Measurements from ENCODE around the gene XPO6.
"Not testable (repeated sequence)": the region's sequence is repeated elsewhere in the genome, so short reads cannot be mapped to it uniquely, and the experiment has no call there.

The XPO6 gene

GRCh38 chr16:28130099-28131088, 81.4 kb downstream of the XPO6 start:
- Histone ChIP-seq H3K4me3 (ENCODE audit: low read depth, low read length) (no peak overlapping the region), H3K36me3 (ENCODE audit: control insufficient read depth, insufficient read depth, low read length) (peaks cover 100% of the 10 kb centered on the region), H3K4me1 (ENCODE audit: control insufficient read depth, insufficient read depth, low read length) (no peaks in the 10 kb centered on the region), H3K9me3 (ENCODE audit: control insufficient read depth, insufficient read depth, low read length) (no peaks in the 10 kb centered on the region), H3K27ac (ENCODE audit: low read depth, low read length) (no peak overlapping the region), H3K9ac (ENCODE audit: low read depth, low read length) (no peak overlapping the region), H3K27me3 (ENCODE audit: control insufficient read depth, insufficient read depth, low read length) (no peaks in the 10 kb centered on the region)

- Histone ChIP-seq H3K9me3 (ENCODE audit: control insufficient read depth, insufficient read depth, low read length) (no peaks in the 10 kb centered on the region), H3K27ac (ENCODE audit: low read depth, low read length) (no peak overlapping the region), H3K27me3 (ENCODE audit: control insufficient read depth, insufficient read depth, low read length) (no peaks in the 10 kb centered on the region), H3K9ac (ENCODE audit: low read depth, low read length) (no peak overlapping the region), H3K4me3 (ENCODE audit: low read depth, low read length) (no peak overlapping the region), H3K36me3 (ENCODE audit: control insufficient read depth, insufficient read depth, low read length) (peaks cover 98% of the 10 kb centered on the region), H3K4me1 (ENCODE audit: control insufficient read depth, insufficient read depth, low read length) (no peaks in the 10 kb centered on the region)
Observed at GRCh38 chr16:28126684-28127620, 84.8 kb downstream of the XPO6 start.

DNA sequence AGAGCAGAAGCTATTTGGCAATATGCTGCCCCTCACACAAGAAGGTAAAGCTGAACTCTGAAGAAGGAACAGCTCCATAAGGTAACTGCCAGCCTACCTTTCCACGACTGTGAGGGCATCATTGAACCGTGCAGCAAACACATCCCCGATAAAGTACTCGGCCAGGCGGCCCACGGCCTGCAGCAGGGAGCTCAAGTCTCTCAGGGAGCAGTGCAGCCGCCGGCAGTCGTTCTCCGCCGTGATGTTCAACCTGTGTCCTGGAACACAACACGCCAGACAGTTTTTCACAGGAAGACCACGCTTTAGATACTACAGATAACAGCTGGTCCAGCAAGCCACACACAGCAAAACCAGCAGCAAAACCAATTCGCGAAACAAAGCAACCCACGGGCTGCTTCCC, 86.2 kb downstream of the XPO6 start:
- Histone ChIP-seq H3K9ac (ENCODE audit: low read depth, low read length) (no peak overlapping the region), H3K4me3 (ENCODE audit: low read depth, low read length) (no peak overlapping the region), H3K4me1 (ENCODE audit: control insufficient read depth, insufficient read depth, low read length) (no peaks in the 10 kb centered on the region), H3K36me3 (ENCODE audit: control insufficient read depth, insufficient read depth, low read length) (peaks cover 98% of the 10 kb centered on the region), H3K9me3 (ENCODE audit: control insufficient read depth, insufficient read depth, low read length) (no peaks in the 10 kb centered on the region), H3K27me3 (ENCODE audit: control insufficient read depth, insufficient read depth, low read length) (no peaks in the 10 kb centered on the region), H3K27ac (ENCODE audit: low read depth, low read length) (no peak overlapping the region)

GRCh38 chr16:28121527-28121926, 90.2 kb downstream of the XPO6 start:
- no peak overlapping the region for H3K27ac ChIP-seq (ENCODE audit: low read depth, low read length)
- peaks cover 98% of the 10 kb centered on the region for H3K36me3 ChIP-seq (ENCODE audit: control insufficient read depth, insufficient read depth, low read length)
- no peaks in the 10 kb centered on the region for H3K4me1 ChIP-seq (ENCODE audit: control insufficient read depth, insufficient read depth, low read length)
- H3K9ac ChIP-seq (ENCODE audit: low read depth, low read length): no peak overlapping the region
- no peaks in the 10 kb centered on the region for H3K9me3 ChIP-seq (ENCODE audit: control insufficient read depth, insufficient read depth, low read length)
- H3K27me3 ChIP-seq (ENCODE audit: control insufficient read depth, insufficient read depth, low read length): no peaks in the 10 kb centered on the region
- no peak overlapping the region for H3K4me3 ChIP-seq (ENCODE audit: low read depth, low read length)

DNA sequence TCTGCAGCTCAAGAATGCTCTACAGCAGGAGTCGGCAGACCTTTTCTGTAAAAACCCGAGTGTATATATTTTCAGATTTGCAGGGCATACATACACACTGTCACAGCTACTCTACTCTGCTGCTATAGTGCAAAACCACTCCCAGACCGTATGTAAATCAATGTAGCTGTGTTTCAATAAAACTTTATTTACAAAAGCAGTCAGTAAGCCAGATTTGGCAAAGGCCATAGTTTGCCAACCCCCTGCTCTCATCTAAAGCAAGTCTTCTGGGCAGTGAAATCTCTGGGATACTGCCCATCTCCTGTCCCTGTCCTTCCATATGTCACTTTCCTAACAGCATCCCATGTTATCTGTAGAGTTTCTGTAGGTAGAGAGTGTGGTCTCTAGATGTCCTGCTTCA, 91.0 kb downstream of the XPO6 start:
- Histone ChIP-seq H3K27me3 (ENCODE audit: control insufficient read depth, insufficient read depth, low read length) (no peaks in the 10 kb centered on the region), H3K4me1 (ENCODE audit: control insufficient read depth, insufficient read depth, low read length) (no peaks in the 10 kb centered on the region), H3K36me3 (ENCODE audit: control insufficient read depth, insufficient read depth, low read length) (peaks cover 98% of the 10 kb centered on the region), H3K9me3 (ENCODE audit: control insufficient read depth, insufficient read depth, low read length) (no peaks in the 10 kb centered on the region), H3K27ac (ENCODE audit: low read depth, low read length) (no peak overlapping the region), H3K9ac (ENCODE audit: low read depth, low read length) (no peak overlapping the region), H3K4me3 (ENCODE audit: low read depth, low read length) (no peak overlapping the region)

- Histone ChIP-seq H3K4me1 (ENCODE audit: control insufficient read depth, insufficient read depth, low read length) (no peaks in the 10 kb centered on the region), H3K9ac (ENCODE audit: low read depth, low read length) (no peak overlapping the region), H3K9me3 (ENCODE audit: control insufficient read depth, insufficient read depth, low read length) (no peaks in the 10 kb centered on the region), H3K36me3 (ENCODE audit: control insufficient read depth, insufficient read depth, low read length) (peaks cover 99% of the 10 kb centered on the region), H3K4me3 (ENCODE audit: low read depth, low read length) (no peak overlapping the region), H3K27me3 (ENCODE audit: control insufficient read depth, insufficient read depth, low read length) (no peaks in the 10 kb centered on the region), H3K27ac (ENCODE audit: low read depth, low read length) (no peak overlapping the region)
Observed at GRCh38 chr16:28118637-28119036, 93.1 kb downstream of the XPO6 start.

GRCh38 chr16:28117168-28117565, 94.6 kb downstream of the XPO6 start:
- H3K36me3 ChIP-seq (ENCODE audit: control insufficient read depth, insufficient read depth, low read length): peaks cover 99% of the 10 kb centered on the region

DNA sequence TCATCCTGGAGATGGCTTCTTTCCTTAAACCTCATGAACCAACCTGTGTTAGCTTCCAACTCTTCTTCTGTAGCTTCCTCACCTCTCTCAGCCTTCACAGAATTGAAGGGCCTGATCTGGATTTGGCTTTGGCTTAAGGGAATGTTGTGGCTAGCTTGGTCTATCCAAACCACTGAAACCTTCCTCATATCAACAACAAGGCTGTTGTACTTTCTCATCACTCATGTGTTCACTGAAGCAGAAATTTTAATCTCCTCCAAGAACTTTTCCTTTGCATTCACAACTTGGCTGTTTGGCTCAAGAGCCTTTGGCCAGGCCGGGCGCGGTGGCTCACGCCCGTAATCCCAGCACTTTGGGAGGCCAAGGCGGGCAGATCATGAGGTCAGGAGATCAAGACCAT, 95.9 kb downstream of the XPO6 start:
- not testable (repeated sequence) for H3K4me3 ChIP-seq (ENCODE audit: low read depth, low read length); H3K27ac ChIP-seq (ENCODE audit: low read depth, low read length); H3K4me1 ChIP-seq (ENCODE audit: control insufficient read depth, insufficient read depth, low read length); H3K9me3 ChIP-seq (ENCODE audit: control insufficient read depth, insufficient read depth, low read length); H3K27me3 ChIP-seq (ENCODE audit: control insufficient read depth, insufficient read depth, low read length); H3K9ac ChIP-seq (ENCODE audit: low read depth, low read length)
- peaks cover 99% of the 10 kb centered on the region for H3K36me3 ChIP-seq (ENCODE audit: control insufficient read depth, insufficient read depth, low read length)

More at GRCh38 chr16:28117168-28117565, 94.6 kb downstream of the XPO6 start:
- Histone ChIP-seq H3K4me1 (ENCODE audit: control insufficient read depth, insufficient read depth, low read length) (no peaks in the 10 kb centered on the region), H3K9ac (ENCODE audit: low read depth, low read length) (no peak overlapping the region), H3K27me3 (ENCODE audit: control insufficient read depth, insufficient read depth, low read length) (no peaks in the 10 kb centered on the region), H3K27ac (ENCODE audit: low read depth, low read length) (no peak overlapping the region), H3K9me3 (ENCODE audit: control insufficient read depth, insufficient read depth, low read length) (no peaks in the 10 kb centered on the region), H3K4me3 (ENCODE audit: low read depth, low read length) (no peak overlapping the region)

DNA sequence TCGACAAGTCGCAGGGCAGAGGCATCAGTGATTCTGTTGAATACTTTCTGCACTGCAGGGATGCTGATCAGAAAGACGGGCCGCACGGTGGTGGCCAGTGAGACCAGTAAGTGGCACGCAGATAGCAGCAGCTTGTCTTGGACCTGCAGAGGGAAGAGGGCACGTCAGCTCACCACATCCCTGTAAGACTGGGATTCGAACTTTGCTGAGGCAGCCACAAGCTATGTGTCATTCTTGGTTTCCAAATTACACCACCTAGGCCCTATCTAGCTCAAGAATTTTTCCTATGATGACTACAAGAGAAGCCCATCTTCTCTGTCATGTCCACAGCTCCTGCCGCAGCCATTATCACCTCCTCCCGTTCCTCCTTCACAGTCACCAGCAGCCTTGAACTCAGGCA, 98.9 kb downstream of the XPO6 start:
- no peaks in the 10 kb centered on the region for H3K27me3 ChIP-seq (ENCODE audit: control insufficient read depth, insufficient read depth, low read length)
- no peak overlapping the region for H3K9ac ChIP-seq (ENCODE audit: low read depth, low read length)
- H3K4me3 ChIP-seq (ENCODE audit: low read depth, low read length): no peak overlapping the region
- H3K9me3 ChIP-seq (ENCODE audit: control insufficient read depth, insufficient read depth, low read length): no peaks in the 10 kb centered on the region
- peaks cover 99% of the 10 kb centered on the region for H3K36me3 ChIP-seq (ENCODE audit: control insufficient read depth, insufficient read depth, low read length)
- H3K4me1 ChIP-seq (ENCODE audit: control insufficient read depth, insufficient read depth, low read length): no peaks in the 10 kb centered on the region
- H3K27ac ChIP-seq (ENCODE audit: low read depth, low read length): no peak overlapping the region

DNA sequence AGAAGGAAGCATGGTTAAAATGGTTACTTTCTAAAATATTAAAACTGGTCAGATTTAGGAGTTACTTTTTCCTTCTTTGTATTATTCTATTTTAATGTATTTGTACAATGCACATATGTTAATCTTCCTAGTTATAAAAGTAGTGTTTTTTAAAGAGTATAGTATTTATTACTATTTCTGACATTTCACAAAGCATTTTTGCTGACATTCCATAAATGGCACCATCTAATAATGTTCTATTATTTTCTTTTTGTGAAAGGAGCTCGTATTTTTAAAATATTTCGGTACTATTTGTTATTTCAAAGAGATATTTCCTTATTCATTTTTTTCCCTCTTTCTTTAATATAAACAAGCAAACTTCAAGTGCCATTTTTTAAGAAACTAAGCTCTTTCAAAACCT, 100.8 kb downstream of the XPO6 start:
- Histone ChIP-seq H3K36me3 (ENCODE audit: control insufficient read depth, insufficient read depth, low read length) (peaks cover 100% of the 10 kb centered on the region), H3K27ac (ENCODE audit: low read depth, low read length) (no peak overlapping the region), H3K4me1 (ENCODE audit: control insufficient read depth, insufficient read depth, low read length) (no peaks in the 10 kb centered on the region), H3K27me3 (ENCODE audit: control insufficient read depth, insufficient read depth, low read length) (no peaks in the 10 kb centered on the region), H3K9ac (ENCODE audit: low read depth, low read length) (no peak overlapping the region), H3K4me3 (ENCODE audit: low read depth, low read length) (no peak overlapping the region), H3K9me3 (ENCODE audit: control insufficient read depth, insufficient read depth, low read length) (no peaks in the 10 kb centered on the region)

DNA sequence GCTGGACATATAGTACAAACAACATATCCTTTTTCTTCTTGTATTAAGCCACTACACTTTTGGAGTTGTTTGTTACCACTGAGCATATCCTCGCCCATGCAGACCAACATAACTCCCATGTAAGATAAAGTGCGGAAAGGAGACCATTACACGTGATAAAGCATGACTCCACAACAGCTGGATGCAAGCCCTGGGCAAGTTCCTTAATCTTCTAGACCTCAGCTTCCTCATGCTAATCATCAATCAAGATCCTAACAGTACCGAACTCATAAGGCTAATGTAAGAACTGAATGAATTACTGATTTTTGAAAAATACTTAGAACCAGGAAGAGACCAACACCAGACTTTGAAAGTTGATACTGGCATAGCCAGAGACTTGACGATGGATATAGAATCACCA, 101.3 kb downstream of the XPO6 start:
- Histone ChIP-seq H3K9me3 (ENCODE audit: control insufficient read depth, insufficient read depth, low read length) (no peaks in the 10 kb centered on the region), H3K27me3 (ENCODE audit: control insufficient read depth, insufficient read depth, low read length) (no peaks in the 10 kb centered on the region), H3K9ac (ENCODE audit: low read depth, low read length) (no peak overlapping the region), H3K27ac (ENCODE audit: low read depth, low read length) (no peak overlapping the region), H3K4me1 (ENCODE audit: control insufficient read depth, insufficient read depth, low read length) (no peaks in the 10 kb centered on the region), H3K36me3 (ENCODE audit: control insufficient read depth, insufficient read depth, low read length) (peaks cover 100% of the 10 kb centered on the region), H3K4me3 (ENCODE audit: low read depth, low read length) (no peak overlapping the region)
